ENCODE results near the gene CAMSAP2.
A peak's percentile ranks its signal among the peaks of the same experiment; 100 is the strongest.

CAMSAP2 gene
- total RNA-seq, result 6.8 to 44.3 reads per million in 2 donors

- peak; percentile 58 for DNase-seq
Observed at GRCh38 chr1:200738327-200738948, at the start of gene CAMSAP2. TSS of gene CAMSAP2 (plus strand) at chr1:200738893. CDS start at chr1:200739828, 935 bp downstream.

DNA sequence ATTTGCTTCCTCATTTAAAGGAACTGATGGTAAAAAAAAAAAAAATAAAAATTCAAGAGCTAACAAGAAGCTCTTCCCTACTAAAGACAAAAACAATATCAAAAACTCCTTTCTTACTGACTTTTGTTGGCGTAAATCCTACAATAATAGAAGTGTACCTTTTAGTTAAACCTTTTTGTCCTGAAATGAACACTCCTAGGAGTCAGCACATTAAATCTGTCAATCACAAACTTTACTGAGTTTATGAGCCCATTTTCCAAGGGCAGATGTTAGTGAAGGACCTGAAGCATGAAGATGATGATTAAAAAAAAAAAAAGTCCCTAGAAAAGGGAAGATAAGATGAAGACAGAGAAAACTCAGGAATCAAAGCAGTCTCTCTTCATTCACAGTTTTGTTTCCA is 46.4 kb upstream of the CAMSAP2 start:
- DNase-seq, result no peak

- DNase-seq, result no peak
Observed at GRCh38 chr1:200693327-200693726, 45.4 kb upstream of the CAMSAP2 start.

- no peak for DNase-seq
Observed at GRCh38 chr1:200694738-200695137, 44.0 kb upstream of the CAMSAP2 start.

GRCh38 chr1:200699871-200700270 is 38.8 kb upstream of the CAMSAP2 start:
- no peak for DNase-seq

DNA sequence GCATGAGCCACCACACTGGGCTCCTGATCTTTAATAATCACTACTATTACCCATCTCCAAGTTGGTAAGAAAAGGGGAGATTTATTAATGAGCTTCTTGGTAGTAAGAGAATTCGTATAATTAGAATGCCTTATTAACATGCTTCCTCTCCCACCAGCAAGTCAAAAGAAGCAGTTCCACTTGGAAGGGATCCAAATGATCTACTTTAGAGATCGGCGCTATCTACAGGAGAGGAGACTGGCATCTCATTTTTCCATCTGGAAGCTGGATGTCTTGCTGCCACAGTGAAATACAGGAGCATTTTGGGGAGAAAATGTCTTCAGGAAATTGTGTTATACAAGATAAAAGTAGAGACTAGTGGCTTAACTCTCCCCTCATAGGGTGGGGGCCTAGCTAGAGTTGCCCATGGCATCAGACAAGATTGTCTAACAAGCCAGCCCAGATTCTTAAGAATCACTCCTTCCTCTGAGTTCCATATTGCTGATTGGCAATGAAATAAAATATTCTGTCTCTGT is 33.6 kb upstream of the CAMSAP2 start:
- no peak for DNase-seq

GRCh38 chr1:200706111-200706814 is 32.4 kb upstream of the CAMSAP2 start:
- DNase-seq, result no peak

DNA sequence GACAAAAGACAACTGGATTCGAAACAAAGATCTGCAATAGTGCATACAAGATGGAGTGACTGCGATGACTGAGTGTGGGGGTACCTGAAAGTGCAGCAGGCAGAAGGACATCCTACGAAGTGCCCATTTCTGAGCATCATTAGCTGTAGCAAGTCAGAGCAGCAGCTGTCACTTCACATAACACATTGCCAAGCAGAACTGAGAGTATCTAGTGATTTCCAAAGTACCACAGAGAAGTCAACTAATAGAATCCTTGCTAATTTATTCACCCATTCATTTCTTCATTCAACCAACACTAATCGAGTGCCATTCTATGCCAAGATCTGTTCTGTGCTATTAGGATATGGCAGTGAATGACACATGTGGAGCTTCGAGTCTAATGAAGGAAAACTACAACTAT is 31.6 kb upstream of the CAMSAP2 start:
- DNase-seq, result no peak

- DNase-seq, result no peak
Observed at GRCh38 chr1:200708161-200708560, 30.5 kb upstream of the CAMSAP2 start.

GRCh38 chr1:200708769-200709168 is 29.9 kb upstream of the CAMSAP2 start:
- no peak for DNase-seq

GRCh38 chr1:200710166-200710565 is 28.5 kb upstream of the CAMSAP2 start:
- DNase-seq, result no peak

DNA sequence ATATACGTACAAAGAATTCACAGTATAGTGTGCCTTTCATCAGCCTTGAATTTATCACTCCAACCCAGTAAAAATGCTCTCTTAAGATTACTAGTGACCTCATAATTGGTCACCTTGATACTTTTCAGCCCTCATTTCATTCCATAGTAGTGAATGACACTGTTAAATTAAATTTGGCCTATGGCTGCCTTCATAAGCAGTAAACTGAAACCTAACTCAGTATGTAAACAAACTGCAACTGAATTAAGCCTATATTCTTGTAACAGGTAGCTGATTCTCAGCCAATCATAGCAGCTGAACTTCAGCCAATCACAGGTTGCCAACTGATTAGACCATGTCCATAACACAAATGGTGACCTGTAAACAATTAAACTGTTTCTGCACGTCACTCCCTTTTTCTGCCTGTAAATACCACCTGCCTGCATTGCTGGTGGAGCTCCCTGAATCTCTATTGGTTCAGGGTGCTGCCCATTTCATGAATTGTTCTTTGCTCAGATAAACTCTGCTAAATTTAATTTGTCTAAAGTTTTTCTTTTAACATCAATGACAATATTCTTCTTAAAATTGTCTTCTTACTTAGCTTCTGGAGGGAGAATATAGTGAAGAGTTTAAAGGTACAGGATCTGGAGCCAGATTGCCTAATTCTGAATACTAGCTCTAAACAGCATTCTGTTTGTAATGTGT is 24.0 kb upstream of the CAMSAP2 start:
- DNase-seq, result no peak

GRCh38 chr1:200720199-200720598 is 18.5 kb upstream of the CAMSAP2 start:
- DNase-seq, result no peak

- no peak for DNase-seq
Observed at GRCh38 chr1:200724064-200724463, 14.6 kb upstream of the CAMSAP2 start.

GRCh38 chr1:200727257-200727656 is 11.4 kb upstream of the CAMSAP2 start:
- no peak for DNase-seq

- no peak for DNase-seq
Observed at GRCh38 chr1:200729863-200730262, 8.8 kb upstream of the CAMSAP2 start.

- no peak for DNase-seq
Observed at GRCh38 chr1:200731654-200732332, 6.9 kb upstream of the CAMSAP2 start.

DNA sequence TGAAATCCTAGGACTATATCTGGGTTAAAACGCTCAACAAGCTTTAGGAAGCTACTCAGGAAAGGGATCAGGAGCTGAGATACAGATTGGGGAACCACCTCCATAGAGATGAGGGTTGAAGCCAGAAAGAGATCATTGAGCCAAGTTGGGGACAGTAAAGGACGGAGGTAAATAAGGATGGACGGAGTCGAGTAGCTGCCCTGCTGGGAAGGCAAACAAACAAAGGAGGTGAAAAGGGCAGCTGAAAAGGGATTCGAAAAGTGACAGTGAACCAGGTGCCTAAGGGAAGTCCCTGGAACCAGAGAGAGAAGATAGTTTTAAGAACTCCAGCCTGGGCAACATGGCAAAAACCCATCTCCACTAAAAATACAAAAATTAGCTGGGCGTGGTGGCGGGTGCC is 6.3 kb upstream of the CAMSAP2 start:
- DNase-seq, result no peak

GRCh38 chr1:200733907-200734306 is 4.8 kb upstream of the CAMSAP2 start:
- DNase-seq, result no peak

DNA sequence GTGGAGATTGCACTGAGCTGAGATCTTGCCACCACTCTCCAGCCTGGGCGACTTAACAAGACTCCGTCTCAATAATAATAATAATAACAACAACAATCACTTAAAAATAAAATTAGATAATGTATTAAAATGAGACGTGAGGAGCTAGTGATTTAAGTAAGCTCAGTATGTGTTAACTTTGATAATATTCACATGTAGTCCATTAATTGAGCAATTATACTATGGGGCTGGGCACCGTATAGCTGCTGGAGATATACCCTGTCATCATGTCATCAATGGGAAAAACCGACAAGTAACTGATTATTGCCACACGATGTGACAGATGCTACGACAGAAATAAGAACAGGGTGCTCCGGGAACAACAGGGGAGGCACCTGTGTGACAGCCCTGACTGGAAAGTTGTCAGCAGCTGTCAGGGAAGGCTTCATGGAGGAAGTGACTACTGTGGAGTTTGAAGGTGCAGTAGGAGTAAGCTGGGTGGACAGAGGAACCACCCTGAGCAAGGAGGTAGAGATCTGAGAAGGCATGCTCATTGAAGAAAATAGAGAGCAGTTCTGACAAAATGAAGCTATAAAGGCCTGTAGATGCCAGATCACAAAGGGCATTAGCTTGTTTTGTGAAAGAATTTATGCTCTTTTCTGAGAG is 924 bp upstream of the CAMSAP2 start:
- no peak for DNase-seq

GRCh38 chr1:200738949-200739651 is 407 bp downstream of the CAMSAP2 start:
- peak; percentile 43 for DNase-seq
